GM12878 (cell line): Measurements from ENCODE around the gene MYO15B. TPM values are rescaled to one million over a fixed set of nuclear protein-coding genes. Genes with fewer than 3 reads are reported as not detected.
A peak's percentile ranks its signal among the peaks of the same experiment; 100 is the strongest.

Experiments used
- ATAC-seq: fragments of 200-7000 bp; cut with Tn5 transposase; 3 replicates; pipeline ENCODE4 v1.9.1; 2020; ENCODE audit warnings: mild to moderate bottlenecking, moderate library complexity
- BruUV-seq: library from RNA; stranded (reverse); fragments of 400-500 nt; replicated peaks from 2 replicates; lab custom pipeline; 2021; lab: Mats Ljungman, UMichigan
- CTCF ChIA-PET: fragments of 300-600 bp; sonication (Branson Sonifier 250); formaldehyde crosslinking; extraction: SDS; loops from one replicate; lab custom pipeline; 2021; ENCODE audit warnings: inconsistent platforms; lab: Yijun Ruan, JAX
- POLR2A ChIA-PET: fragments of 350-600 bp; formaldehyde crosslinking; extraction: SDS; loops from one replicate; lab custom pipeline; 2021; ENCODE audit warnings: inconsistent platforms; lab: Charles Lee
- RAD21 ChIA-PET: fragments of 300-600 bp; sonication (Branson Sonifier 250); formaldehyde crosslinking; loops from one replicate; lab custom pipeline; 2023; ENCODE audit warnings: antibody characterized with exemption; ENCODE audit not compliant: unreplicated experiment; lab: Charles Lee
- SMC1A ChIA-PET: fragments of 300-600 bp; sonication (Branson Sonifier 250); formaldehyde crosslinking; loops from one replicate; lab custom pipeline; 2023; ENCODE audit not compliant: unreplicated experiment, uncharacterized antibody; lab: Charles Lee
- DNase-seq: peaks from one replicate; pipeline ENCODE4 v3.0.0-alpha.2; 2011; ENCODE audit warnings: low read depth, low spot score
- FAIRE-seq: peaks from 3 replicates; lab custom pipeline; 2011; peaks lifted over from hg19 to GRCh38; lab: Jason Lieb, UNC
- H2AFZ ChIP-seq: 2 replicates; pipeline ENCODE4 v1.6.0; 2011; ENCODE audit warnings: low read depth, low read length, control low read depth; ENCODE audit not compliant: control insufficient read depth
- H3K27ac ChIP-seq: 2 replicates; pipeline ENCODE4 v1.5.1; 2011; ENCODE audit warnings: control low read depth; ENCODE audit not compliant: control insufficient read depth, insufficient read depth
- H3K27me3 ChIP-seq, 2 experiments: replicated peaks in 1 of 2; 2 replicates each; pipeline versions ENCODE4 v1.6.0 to v1.6.1; 2011; ENCODE audit warnings: low read length in 1 of 2; ENCODE audit not compliant: control insufficient read depth in 2 of 2, insufficient read depth in 2 of 2
- H3K36me3 ChIP-seq, 2 experiments: 2 replicates each; pipeline ENCODE4 v1.5.1; 2011; ENCODE audit warnings: low read length in 1 of 2; ENCODE audit not compliant: control insufficient read depth in 2 of 2, insufficient read depth in 2 of 2
- H3K4me1 ChIP-seq: 2 replicates; pipeline ENCODE4 v1.6.1; 2011; ENCODE audit warnings: mild to moderate bottlenecking, low read length, moderate library complexity, mixed read lengths; ENCODE audit not compliant: control insufficient read depth, insufficient read depth
- H3K4me2 ChIP-seq: 2 replicates; pipeline ENCODE4 v1.6.0; 2011; ENCODE audit warnings: control low read depth; ENCODE audit not compliant: control insufficient read depth, insufficient read depth
- H3K4me3 ChIP-seq: fragments of 200-600 bp; sonication (generic); 2 replicates; pipeline ENCODE4 v1.5.1; 2016
- H3K79me2 ChIP-seq: 2 replicates; pipeline ENCODE4 v1.6.0; 2011; ENCODE audit warnings: low read length; ENCODE audit not compliant: control insufficient read depth, insufficient read depth
- H3K9ac ChIP-seq: 2 replicates; pipeline ENCODE4 v1.8.0; 2011; ENCODE audit warnings: low read length, control low read depth, mixed read lengths; ENCODE audit not compliant: control insufficient read depth, insufficient read depth
- H3K9me3 ChIP-seq: replicated peaks from 3 replicates; pipeline ENCODE4 v1.5.1; 2011; ENCODE audit warnings: mild to moderate bottlenecking, low read length; ENCODE audit not compliant: control insufficient read depth, insufficient read depth
- H4K20me1 ChIP-seq: 2 replicates; pipeline ENCODE4 v1.6.0; 2011; ENCODE audit not compliant: control insufficient read depth, insufficient read depth
- IKZF1 ChIP-seq: fragments of 450-650 bp; conservative IDR thresholded peaks from 2 replicates; pipeline ENCODE4 v1.6.1; 2017; ENCODE audit warnings: antibody characterized with exemption, mild to moderate bottlenecking
- POLR2A ChIP-seq: IDR thresholded peaks from 2 replicates; pipeline ENCODE4 v1.6.1; 2011; ENCODE audit warnings: low read depth, mild to moderate bottlenecking, low read length
- RUNX3 ChIP-seq: IDR thresholded peaks from 2 replicates; pipeline ENCODE4 v1.6.1; 2012; ENCODE audit warnings: low read length, inconsistent platforms
- ZSCAN29 ChIP-seq: fragments of 450-650 bp; IDR thresholded peaks from 2 replicates; pipeline ENCODE4 v1.6.1; 2017; ENCODE audit warnings: mild to moderate bottlenecking, moderate library complexity
- WGBS: methylation state at CpG from one replicate; pipeline ENCODE4 v1.1.6; 2016; ENCODE audit warnings: low lambda C conversion rate; ENCODE audit not compliant: insufficient replicate concordance, insufficient coverage; ENCODE audit errors: missing lambda C conversion rate; 5-methylcytosine and 5-hydroxymethylcytosine counted together
- in situ Hi-C: fragments of 300-500 bp; cut with MboI; formaldehyde crosslinking; loops from 9 replicates; pipeline ENCODE4 v1.14.3; 2018; ENCODE audit warnings: mixed read lengths
- intact Hi-C: fragments of 100-400 bp; cut with micrococcal nuclease; formaldehyde crosslinking; loops from one replicate; pipeline ENCODE4 v1.14.2; 2022; ENCODE audit not compliant: unreplicated experiment
- polyA plus RNA-seq, 11 experiments: library from polyadenylated mRNA; depleted of rRNA in 4 of 11; unstranded in 6 of 11; stranded (reverse) in 5 of 11; fragments of >200 nt; fragmentation: Nextera tagmentation in 4 of 11; fragmentation: Illumina TruSeq in 1 of 11; extraction: Ambion mirVana in 4 of 11; extraction: Trizol in 1 of 11; gene quantifications; 1 replicate in 1 of 11; 2 replicates in 10 of 11; pipeline versions ENCODE4 v1.2.1 to v1.2.3, GENCODE V29; 2011 to 2016; ENCODE audit warnings: inconsistent platforms in 2 of 11, missing spikeins in 2 of 11, low read depth in 1 of 11
- total RNA-seq, 4 experiments: library from RNA; depleted of rRNA in 3 of 4; stranded (reverse); fragments of >200 nt in 3 of 4; fragmentation: Illumina TruSeq in 1 of 4; extraction: Trizol in 1 of 4; gene quantifications; 2 replicates each; pipeline versions ENCODE4 v1.2.1 to v1.2.3, GENCODE V29; 2013 to 2021
- TF ChIP-seq, protein P1 (sequence below), 3 experiments: IDR thresholded peaks in 2 of 3; conservative IDR thresholded peaks in 1 of 3; 2 replicates each; pipeline ENCODE4 v1.5.1; 2011; ENCODE audit warnings: low read depth in 3 of 3, low read length in 3 of 3, mild to moderate bottlenecking in 3 of 3, control low read depth in 2 of 3, moderate library complexity in 2 of 3, inconsistent platforms in 1 of 3, mixed read lengths in 1 of 3; ENCODE audit not compliant: control insufficient read depth in 2 of 3, insufficient read depth in 1 of 3; ENCODE audit errors: extremely low read depth in 1 of 3
- TF ChIP-seq, protein P2 (sequence below): IDR thresholded peaks from 2 replicates; pipeline ENCODE4 v1.6.1; 2011; ENCODE audit warnings: borderline replicate concordance, low read depth, mild to moderate bottlenecking, moderate library complexity, low read length; ENCODE audit not compliant: insufficient read depth, poor library complexity, severe bottlenecking
- TF ChIP-seq, protein P3 (sequence below): IDR thresholded peaks from 2 replicates; pipeline ENCODE4 v1.6.1; 2012; ENCODE audit warnings: low read depth, low read length, improper control_type of control experiment

Gene MYO15B
- total and polyA plus RNA-seq, 10 of the 15 experiments (the other 5 are each of a cell fraction or from before 2014, with no cell fraction given), result 0.67 to 15.4 (median 2.3) TPM; not detected in 1

DNA sequence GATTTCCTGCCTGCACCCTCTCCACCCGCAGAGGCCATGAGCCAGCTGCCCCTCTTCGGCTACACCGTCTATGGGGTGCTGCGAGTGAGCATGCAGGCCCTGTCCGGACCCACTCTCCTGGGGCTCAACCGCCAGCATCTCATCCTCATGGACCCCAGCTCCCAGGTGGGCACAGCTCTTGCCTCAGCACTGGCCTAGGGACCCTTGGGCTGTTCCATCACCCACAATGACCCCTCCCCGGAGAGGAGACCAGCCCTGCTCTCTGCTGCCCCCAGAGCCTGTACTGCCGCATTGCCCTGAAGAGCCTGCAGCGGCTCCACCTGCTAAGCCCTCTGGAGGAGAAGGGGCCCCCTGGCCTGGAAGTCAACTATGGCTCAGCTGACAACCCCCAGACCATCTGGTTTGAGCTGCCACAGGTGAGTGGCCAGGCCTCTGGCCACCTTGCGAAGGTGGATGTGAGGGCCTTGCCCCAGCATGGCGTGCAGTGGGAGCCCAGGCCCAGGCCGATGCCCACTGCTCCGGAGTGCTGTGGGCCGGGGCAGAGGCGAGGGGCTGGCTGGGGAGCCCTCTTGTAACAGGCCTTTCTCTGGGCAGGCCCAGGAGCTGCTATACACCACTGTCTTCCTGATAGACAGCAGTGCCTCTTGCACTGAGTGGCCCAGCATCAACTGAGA, 38.4 kb downstream of the MYO15B start:
- in situ Hi-C loops (no loop called here), intact Hi-C loops (no loop called here)
- H3K4me3 ChIP-seq, result no peak overlapping the region
- H3K4me1 ChIP-seq, result no peaks in the 10 kb centered on the region
- CTCF ChIA-PET, result interaction anchor here (0.6 to 2.5 kb wide), 5 partner anchors 11 to 150 kb away, joined by 3 to 6 read pairs (median 3); no protein-coding TSS in a partner anchor
- 80% methylated on average over 15 of the region's 15 CpGs for WGBS
- TF ChIP-seq IKZF1, result no peak
- TF ChIP-seq, protein P1, sequence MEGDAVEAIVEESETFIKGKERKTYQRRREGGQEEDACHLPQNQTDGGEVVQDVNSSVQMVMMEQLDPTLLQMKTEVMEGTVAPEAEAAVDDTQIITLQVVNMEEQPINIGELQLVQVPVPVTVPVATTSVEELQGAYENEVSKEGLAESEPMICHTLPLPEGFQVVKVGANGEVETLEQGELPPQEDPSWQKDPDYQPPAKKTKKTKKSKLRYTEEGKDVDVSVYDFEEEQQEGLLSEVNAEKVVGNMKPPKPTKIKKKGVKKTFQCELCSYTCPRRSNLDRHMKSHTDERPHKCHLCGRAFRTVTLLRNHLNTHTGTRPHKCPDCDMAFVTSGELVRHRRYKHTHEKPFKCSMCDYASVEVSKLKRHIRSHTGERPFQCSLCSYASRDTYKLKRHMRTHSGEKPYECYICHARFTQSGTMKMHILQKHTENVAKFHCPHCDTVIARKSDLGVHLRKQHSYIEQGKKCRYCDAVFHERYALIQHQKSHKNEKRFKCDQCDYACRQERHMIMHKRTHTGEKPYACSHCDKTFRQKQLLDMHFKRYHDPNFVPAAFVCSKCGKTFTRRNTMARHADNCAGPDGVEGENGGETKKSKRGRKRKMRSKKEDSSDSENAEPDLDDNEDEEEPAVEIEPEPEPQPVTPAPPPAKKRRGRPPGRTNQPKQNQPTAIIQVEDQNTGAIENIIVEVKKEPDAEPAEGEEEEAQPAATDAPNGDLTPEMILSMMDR (IDR thresholded peaks at IDR 0.05 in 2 of 3, conservative IDR thresholded peaks at IDR 0.05 in 1 of 3; ENCODE audit: control insufficient read depth in 2 of 3, extremely low read depth in 1 of 3, insufficient read depth in 1 of 3, low read depth in 3 of 3, low read length in 3 of 3), result peak; percentile 50 to 86 (median 77)
- no TSS peak for BruUV-seq
- RAD21 ChIA-PET, result interaction anchor here (1.1 kb wide), 1 partner anchor 124 kb away, joined by 3 read pairs; no protein-coding TSS in a partner anchor
- no peaks in the 10 kb centered on the region for H3K27me3 ChIP-seq
- no peaks in the 10 kb centered on the region for H4K20me1 ChIP-seq
- no peak overlapping the region for H3K4me2 ChIP-seq
- SMC1A ChIA-PET, result no interaction called here
- H3K9ac ChIP-seq, result no peak overlapping the region
- FAIRE-seq (no peak), DNase-seq (no peak), ATAC-seq (peak; percentile 91)
- no peak overlapping the region for H2AFZ ChIP-seq
- no peak overlapping the region for H3K27ac ChIP-seq
- H3K9me3 ChIP-seq, result no peaks in the 10 kb centered on the region
- POLR2A ChIA-PET, result no interaction called here
- no peaks in the 10 kb centered on the region for H3K79me2 ChIP-seq
- peaks cover 0 to 2% of the 10 kb centered on the region in 2 experiments; a peak in 1 of 4 replicates for H3K36me3 ChIP-seq

DNA sequence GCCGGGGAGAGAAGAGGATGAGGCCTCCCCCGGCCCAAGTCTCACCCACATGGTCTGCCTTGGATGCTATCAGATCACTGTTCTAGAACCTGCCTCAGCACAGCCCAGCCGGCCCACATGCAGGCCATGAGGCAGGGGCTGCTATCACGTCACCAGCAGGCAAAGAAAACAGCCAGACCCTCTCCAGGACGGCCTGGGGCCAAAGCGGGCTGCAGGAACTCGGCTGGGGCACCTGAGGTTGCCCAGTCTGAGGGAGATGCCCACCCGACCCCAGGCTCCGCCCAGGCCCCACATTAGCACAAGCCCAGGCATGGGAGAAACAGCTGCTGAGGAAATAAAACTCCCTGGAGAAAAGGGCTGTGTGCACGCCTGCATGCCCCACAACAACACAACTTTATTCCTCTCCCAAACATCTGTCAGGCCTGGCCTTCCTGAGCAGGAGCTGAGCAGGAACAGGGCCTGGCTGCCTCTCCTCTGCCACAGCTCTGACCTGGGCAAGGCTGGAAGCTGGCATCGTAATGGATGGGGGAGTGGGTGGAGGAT, 39.0 kb downstream of the MYO15B start:
- Histone ChIP-seq H4K20me1 (no peaks in the 10 kb centered on the region), H3K4me1 (no peaks in the 10 kb centered on the region), H3K4me3 (no peak overlapping the region), H3K27me3 (no peaks in the 10 kb centered on the region), H3K9me3 (no peaks in the 10 kb centered on the region), H3K79me2 (no peaks in the 10 kb centered on the region), H2AFZ (no peak overlapping the region), H3K27ac (no peak overlapping the region), H3K4me2 (no peak overlapping the region), H3K36me3 (peaks cover 0 to 2% of the 10 kb centered on the region in 2 experiments; a peak in 1 of 4 replicates), H3K9ac (no peak overlapping the region)
- ATAC-seq, result no peak
- ChIA-PET POLR2A (no interaction called here), CTCF (interaction anchor here (0.6 to 2.5 kb wide), 6 partner anchors 25 to 122 kb away, joined by 3 to 6 read pairs (median 3); partner anchors contain the start of gene RECQL5), RAD21 (no interaction called here), SMC1A (no interaction called here)
- TF ChIP-seq, protein P2, sequence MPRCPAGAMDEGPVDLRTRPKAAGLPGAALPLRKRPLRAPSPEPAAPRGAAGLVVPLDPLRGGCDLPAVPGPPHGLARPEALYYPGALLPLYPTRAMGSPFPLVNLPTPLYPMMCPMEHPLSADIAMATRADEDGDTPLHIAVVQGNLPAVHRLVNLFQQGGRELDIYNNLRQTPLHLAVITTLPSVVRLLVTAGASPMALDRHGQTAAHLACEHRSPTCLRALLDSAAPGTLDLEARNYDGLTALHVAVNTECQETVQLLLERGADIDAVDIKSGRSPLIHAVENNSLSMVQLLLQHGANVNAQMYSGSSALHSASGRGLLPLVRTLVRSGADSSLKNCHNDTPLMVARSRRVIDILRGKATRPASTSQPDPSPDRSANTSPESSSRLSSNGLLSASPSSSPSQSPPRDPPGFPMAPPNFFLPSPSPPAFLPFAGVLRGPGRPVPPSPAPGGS, result no peak
- TF ChIP-seq POLR2A (0 out of 2 replicates have a peak, but pooled peaks have one; percentile 10), ZSCAN29 (no peak), RUNX3 (no peak)
- TF ChIP-seq, protein P3, sequence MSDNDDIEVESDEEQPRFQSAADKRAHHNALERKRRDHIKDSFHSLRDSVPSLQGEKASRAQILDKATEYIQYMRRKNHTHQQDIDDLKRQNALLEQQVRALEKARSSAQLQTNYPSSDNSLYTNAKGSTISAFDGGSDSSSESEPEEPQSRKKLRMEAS, result no peak
- FAIRE-seq, result no peak
- 65% methylated on average over 11 of the region's 11 CpGs for WGBS
- intact Hi-C loops, result no loop called here
- no peak for DNase-seq
- BruUV-seq, result no TSS peak
- in situ Hi-C loops, result no loop called here
